Activated naive CD4-positive, alpha-beta T cell (primary cell): Measurements from ENCODE around the gene CISTR.
A peak's percentile ranks its signal among the peaks of the same experiment; 100 is the strongest.
"Not testable (repeated sequence)": the region's sequence is repeated elsewhere in the genome, so short reads cannot be mapped to it uniquely, and the experiment has no call there.

Experiments
- DNase-seq, 4 experiments: peaks; one replicate each; lab custom pipeline; 2025; lab: John Stamatoyannopoulos, UW

Gene CISTR

GRCh38 chr12:53751336-53752191 lies at the start of gene CISTR:
CISTR (minus strand) TSS chr12:53751979.
- no peak for DNase-seq

GRCh38 chr12:53798575-53798974 lies 46.8 kb upstream of the CISTR start:
- no peak for DNase-seq

- DNase-seq, result no peak
These were observed 44.1 kb upstream of the CISTR start for GRCh38 chr12:53795927-53796326.

GRCh38 chr12:53793221-53793620 lies 41.4 kb upstream of the CISTR start:
- DNase-seq, result no peak

GRCh38 chr12:53791735-53792326 lies 40.1 kb upstream of the CISTR start:
- DNase-seq, result peak in 2 of 4 experiments; percentile 4 to 6

- DNase-seq, result no peak
These were observed 37.8 kb upstream of the CISTR start for GRCh38 chr12:53789570-53789969.

- DNase-seq, result no peak
These were observed 37.1 kb upstream of the CISTR start for GRCh38 chr12:53788892-53789291.

- DNase-seq, result no peak
These were observed 34.6 kb upstream of the CISTR start for GRCh38 chr12:53786411-53786810.

GRCh38 chr12:53785161-53785560 lies 33.4 kb upstream of the CISTR start:
- DNase-seq, result no peak

- DNase-seq, result no peak
These were observed 30.4 kb upstream of the CISTR start for GRCh38 chr12:53782093-53782703.

GRCh38 chr12:53781228-53781801 lies 29.5 kb upstream of the CISTR start:
- DNase-seq, result no peak

- no peak for DNase-seq
These were observed 28.5 kb upstream of the CISTR start for GRCh38 chr12:53780323-53780722.

- DNase-seq, result not testable (repeated sequence)
These were observed 27.9 kb upstream of the CISTR start for GRCh38 chr12:53779679-53780078.

- DNase-seq, result no peak
These were observed 26.3 kb upstream of the CISTR start for GRCh38 chr12:53777936-53778644.

- no peak for DNase-seq
These were observed 25.6 kb upstream of the CISTR start for GRCh38 chr12:53777412-53777811.

- no peak for DNase-seq
These were observed 25.1 kb upstream of the CISTR start for GRCh38 chr12:53776872-53777271.

GRCh38 chr12:53775478-53776145 lies 23.8 kb upstream of the CISTR start:
- DNase-seq, result no peak

GRCh38 chr12:53770281-53770680 lies 18.5 kb upstream of the CISTR start:
- DNase-seq, result no peak

GRCh38 chr12:53768976-53769375 lies 17.2 kb upstream of the CISTR start:
- no peak for DNase-seq

GRCh38 chr12:53766881-53767280 lies 15.1 kb upstream of the CISTR start:
- no peak for DNase-seq

GRCh38 chr12:53765891-53766290 lies 14.1 kb upstream of the CISTR start:
- DNase-seq, result no peak

GRCh38 chr12:53764615-53765014 lies 12.8 kb upstream of the CISTR start:
- no peak for DNase-seq
